Activated naive CD8-positive, alpha-beta T cell treated with anti-CD3 and anti-CD28 coated beads for 36 hours (primary cell): ENCODE data around the gene RAB24. TPM values are rescaled to one million over a fixed set of nuclear protein-coding genes. Genes with fewer than 3 reads are reported as not detected.
"Not testable (repeated sequence)": the region's sequence is repeated elsewhere in the genome, so short reads cannot be mapped to it uniquely, and the experiment has no call there.

ENCODE experiments used
- DNase-seq: peaks from one replicate; pipeline ENCODE4 v3.0.0; 2021
- H3K27ac Mint-ChIP-seq: one replicate; pipeline ENCODE4 v1.8.0; 2022; ENCODE audit warnings: mild to moderate bottlenecking, moderate library complexity, mixed read lengths
- H3K27me3 Mint-ChIP-seq: one replicate; pipeline ENCODE4 v1.8.0; 2022; ENCODE audit warnings: mild to moderate bottlenecking, mixed read lengths
- H3K36me3 Mint-ChIP-seq: one replicate; pipeline ENCODE4 v1.8.0; 2021; ENCODE audit warnings: mild to moderate bottlenecking, mixed read lengths
- H3K4me1 Mint-ChIP-seq: one replicate; pipeline ENCODE4 v1.8.0; 2021; ENCODE audit warnings: mixed read lengths
- H3K4me3 Mint-ChIP-seq: one replicate; pipeline ENCODE4 v1.8.0; 2022; ENCODE audit warnings: mild to moderate bottlenecking, moderate library complexity, mixed read lengths
- H3K9me3 Mint-ChIP-seq: one replicate; pipeline ENCODE4 v1.8.0; 2022; ENCODE audit warnings: mixed read lengths
- total RNA-seq, 2 experiments: library from RNA; stranded (reverse); gene quantifications; one replicate each; pipeline ENCODE4 v1.2.3, GENCODE V29; 2021

RAB24 gene
- 10 to 100 TPM; 26.8 to 29.9 TPM for total RNA-seq

DNA sequence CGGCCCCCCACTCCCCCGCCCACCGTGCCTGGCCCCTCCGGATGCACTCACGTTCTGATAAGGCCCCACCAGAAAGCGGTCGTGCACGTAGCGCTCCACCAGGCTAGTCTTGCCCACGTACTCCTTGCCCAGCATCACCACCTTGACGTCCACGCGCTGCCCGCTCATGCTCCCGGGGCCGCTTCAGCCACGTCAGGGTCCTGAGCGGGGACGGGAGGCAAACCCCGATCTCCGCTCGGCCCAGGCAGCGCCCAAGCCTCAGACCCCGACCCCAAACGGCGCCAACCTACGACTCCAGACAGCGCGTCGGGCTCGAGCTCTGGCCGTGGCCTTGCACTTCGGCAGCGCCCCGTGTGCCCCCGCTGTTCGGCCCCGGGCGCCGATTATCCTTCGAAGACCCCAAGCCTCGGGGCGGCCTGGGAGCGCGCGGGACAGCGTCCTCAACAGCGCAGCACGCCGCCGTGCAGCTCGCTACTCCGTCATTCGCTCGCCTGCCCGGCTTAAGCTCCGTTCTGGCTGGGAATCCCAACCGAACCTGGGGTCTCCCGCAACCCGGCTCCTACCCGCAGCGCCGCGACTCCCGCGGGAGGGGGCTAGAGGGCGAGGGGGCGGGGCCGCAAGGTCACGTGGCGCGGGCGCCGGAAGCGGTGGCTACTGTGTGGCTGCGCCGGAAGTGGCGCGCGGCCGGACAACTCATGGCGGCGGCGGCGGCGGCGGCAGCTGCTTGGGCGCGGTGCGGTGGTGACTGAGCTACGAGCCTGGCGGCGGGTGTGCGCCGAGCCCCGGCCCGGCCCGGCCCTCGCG, at the start of gene RAB24, which contains the start of gene PRELID1:
TSS of gene RAB24 (minus strand) at position 599 of the 804 bp plus-strand sequence. CDS start at position 168, 431 bp downstream.
TSS of gene PRELID1 (plus strand) at position 679 of the 804 bp plus-strand sequence. CDS start 187 bp downstream, outside the sequence.
- Mint-ChIP-seq H3K9me3 (no peaks in the 10 kb centered on the region), H3K36me3 (peaks cover 40% of the 10 kb centered on the region), H3K4me3 (peak within 1 kb of the TSS; percentile 93), H3K4me1 (peaks cover 63% of the 10 kb centered on the region), H3K27me3 (no peaks in the 10 kb centered on the region), H3K27ac (peak within 1 kb of the TSS; percentile 84)
- DNase-seq = peak; percentile 91

DNA sequence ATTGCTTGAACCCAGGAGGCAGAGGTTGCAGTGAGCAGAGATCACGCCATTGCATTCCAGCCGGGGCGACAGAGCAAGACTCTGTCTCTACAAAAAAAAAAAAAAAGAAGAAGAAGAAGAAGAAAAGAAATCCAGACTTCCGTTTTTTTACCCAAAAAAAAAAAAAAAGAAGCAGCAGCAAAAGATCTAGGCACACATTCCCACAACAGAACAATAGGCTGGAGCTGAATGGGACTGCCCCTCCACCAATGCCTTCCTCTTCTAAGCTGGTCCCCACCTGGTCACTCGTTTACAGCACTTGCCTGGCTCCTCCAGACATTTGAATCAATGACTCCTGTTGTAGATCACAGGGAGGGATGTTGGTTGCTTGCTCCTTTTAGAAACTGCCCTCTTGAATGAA, 49.6 kb upstream of the RAB24 start:
- H3K4me3 Mint-ChIP-seq = no peak overlapping the region
- peaks cover 10% of the 10 kb centered on the region for H3K9me3 Mint-ChIP-seq
- no peak overlapping the region for H3K27ac Mint-ChIP-seq
- peaks cover 14% of the 10 kb centered on the region for H3K36me3 Mint-ChIP-seq
- no peak for DNase-seq
- H3K4me1 Mint-ChIP-seq = peaks cover 47% of the 10 kb centered on the region
- H3K27me3 Mint-ChIP-seq = no peaks in the 10 kb centered on the region

DNA sequence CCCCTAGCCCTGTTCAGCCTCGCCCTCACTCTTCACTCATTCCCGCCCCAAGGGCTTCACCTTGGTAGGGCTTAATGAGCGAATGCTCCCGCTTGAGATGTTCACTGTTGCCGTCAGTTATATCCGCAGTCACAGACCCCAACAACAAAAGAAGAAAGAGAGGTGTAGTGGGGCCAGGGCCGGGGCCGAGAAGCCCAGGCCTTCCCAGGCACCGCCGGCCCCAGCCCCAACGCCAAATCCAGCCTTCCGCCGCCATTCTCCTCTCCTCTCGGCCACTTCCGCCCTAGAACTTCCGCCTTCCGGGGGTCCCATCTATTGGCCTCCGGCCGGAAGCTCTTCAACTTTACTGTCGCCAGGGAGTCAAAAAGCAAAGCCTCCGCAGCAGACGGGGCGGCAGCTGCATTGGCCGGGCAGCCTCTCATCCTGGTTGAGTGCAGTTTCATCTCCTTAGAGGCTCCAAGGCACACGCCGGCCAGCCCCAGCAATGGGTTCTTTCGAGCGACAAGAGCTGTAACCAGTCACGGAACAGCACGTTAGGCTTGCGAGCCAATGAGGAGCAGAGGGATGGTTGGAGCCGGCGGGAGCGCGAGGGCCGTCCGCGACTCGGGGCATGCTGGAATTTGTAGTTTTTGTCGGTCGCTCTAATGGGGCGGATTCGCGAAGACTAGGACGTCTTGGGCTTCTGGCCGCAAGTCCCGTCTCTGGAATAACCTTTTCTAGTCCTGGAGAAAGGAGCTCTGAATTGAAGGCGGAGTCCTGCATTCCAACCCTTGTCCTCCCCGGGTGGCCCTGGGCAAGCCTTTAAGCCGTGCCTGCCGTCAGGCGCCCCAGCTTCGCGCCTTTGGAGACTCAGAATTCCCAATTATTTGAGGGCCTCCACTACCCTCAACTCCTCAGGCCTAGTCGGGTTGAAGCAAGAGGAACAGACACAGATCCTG, 48.1 kb upstream of the RAB24 start, which contains the start of gene LMAN2:
TSS of gene LMAN2 (minus strand) at position 277 of the 938 bp plus-strand sequence. CDS start at position 256, 21 bp downstream.
- peaks cover 10% of the 10 kb centered on the region for H3K9me3 Mint-ChIP-seq
- peak within 1 kb of the TSS; percentile 100 for H3K27ac Mint-ChIP-seq
- peaks cover 14% of the 10 kb centered on the region for H3K36me3 Mint-ChIP-seq
- peak; percentile 93 for DNase-seq
- H3K4me1 Mint-ChIP-seq = peaks cover 48% of the 10 kb centered on the region
- H3K4me3 Mint-ChIP-seq = peak within 1 kb of the TSS; percentile 97
- H3K27me3 Mint-ChIP-seq = no peaks in the 10 kb centered on the region

DNA sequence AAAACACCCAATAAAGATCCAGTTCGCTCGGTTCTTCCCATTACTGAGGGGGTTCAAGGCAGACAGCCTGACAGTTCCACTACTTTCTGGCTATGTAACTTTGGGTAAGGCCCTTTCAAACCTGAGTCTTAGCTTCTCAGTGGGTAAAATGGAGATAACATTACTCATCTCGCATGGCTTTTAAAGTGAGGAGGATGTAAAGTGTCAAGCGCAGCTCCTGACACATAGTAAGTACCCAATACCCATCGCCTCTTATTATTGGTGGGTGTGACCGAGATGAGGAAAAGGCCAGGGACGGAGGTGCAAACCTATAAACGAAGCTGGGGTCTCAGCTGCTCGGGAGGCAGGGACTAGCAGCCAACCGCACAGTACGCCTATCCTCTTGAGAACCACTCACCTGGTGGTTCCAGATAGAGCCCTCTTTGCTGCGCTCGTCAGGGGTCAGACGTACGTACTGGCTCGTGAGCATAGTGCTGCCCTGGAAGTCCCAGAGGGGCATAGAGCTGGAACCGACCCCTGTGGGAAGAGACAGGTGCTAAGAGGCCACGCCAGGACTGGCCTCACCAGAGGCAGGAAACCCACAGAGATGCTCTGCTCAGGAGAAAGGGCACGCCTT, 47.4 kb upstream of the RAB24 start:
- Mint-ChIP-seq H3K4me3 (peak overlapping the region; percentile 97), H3K27ac (peak overlapping the region; percentile 100), H3K27me3 (no peaks in the 10 kb centered on the region), H3K36me3 (peaks cover 13% of the 10 kb centered on the region), H3K9me3 (peaks cover 10% of the 10 kb centered on the region), H3K4me1 (peaks cover 41% of the 10 kb centered on the region)
- no peak for DNase-seq

DNA sequence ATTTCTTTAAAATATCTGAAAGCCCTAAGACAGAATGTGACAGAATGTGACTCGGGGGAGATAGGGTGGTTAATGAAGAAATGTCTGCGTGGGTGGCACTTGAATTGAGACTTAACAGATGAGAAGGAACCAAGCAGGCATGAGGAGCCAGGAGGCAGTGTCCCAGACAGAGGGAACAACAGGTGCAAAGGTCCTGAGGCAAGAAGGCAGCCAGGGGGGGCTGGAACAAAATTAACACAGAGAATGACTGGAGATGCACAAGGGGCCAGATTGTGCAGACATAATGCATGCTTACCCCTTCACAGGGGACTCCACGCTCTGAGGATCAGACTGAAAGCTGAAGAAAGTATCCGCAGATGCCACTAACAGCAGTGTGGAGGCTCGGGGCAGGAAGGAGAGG, 46.2 kb upstream of the RAB24 start:
- Mint-ChIP-seq H3K4me1 (peaks cover 33% of the 10 kb centered on the region), H3K36me3 (peaks cover 5% of the 10 kb centered on the region), H3K27ac (peak overlapping the region; percentile 73)

DNA sequence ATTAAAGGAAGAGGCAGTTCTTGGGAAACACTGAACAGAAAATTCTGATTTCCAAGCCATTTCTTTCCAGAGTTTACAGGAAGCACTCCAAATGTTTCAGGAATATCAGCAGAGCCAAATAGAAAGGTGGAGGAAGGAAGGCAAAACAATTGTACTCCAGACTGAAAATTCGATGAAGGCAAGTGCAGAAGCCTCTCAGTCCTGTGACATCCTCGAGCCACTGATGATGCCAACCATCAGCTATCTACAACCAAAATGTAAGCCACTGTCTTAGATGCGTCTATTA, 45.8 kb upstream of the RAB24 start:
- H3K27ac Mint-ChIP-seq = peak overlapping the region; percentile 11
- H3K36me3 Mint-ChIP-seq = peaks cover 5% of the 10 kb centered on the region
- no peaks in the 10 kb centered on the region for H3K27me3 Mint-ChIP-seq
- H3K9me3 Mint-ChIP-seq = no peaks in the 10 kb centered on the region
- peak overlapping the region; percentile 97 for H3K4me3 Mint-ChIP-seq
- no peak for DNase-seq
- peaks cover 31% of the 10 kb centered on the region for H3K4me1 Mint-ChIP-seq

More for the DNA sequence above, 46.2 kb upstream of the RAB24 start:
- DNase-seq = no peak
- Mint-ChIP-seq H3K9me3 (peaks cover 3% of the 10 kb centered on the region), H3K27me3 (no peaks in the 10 kb centered on the region), H3K4me3 (peak overlapping the region; percentile 97)

DNA sequence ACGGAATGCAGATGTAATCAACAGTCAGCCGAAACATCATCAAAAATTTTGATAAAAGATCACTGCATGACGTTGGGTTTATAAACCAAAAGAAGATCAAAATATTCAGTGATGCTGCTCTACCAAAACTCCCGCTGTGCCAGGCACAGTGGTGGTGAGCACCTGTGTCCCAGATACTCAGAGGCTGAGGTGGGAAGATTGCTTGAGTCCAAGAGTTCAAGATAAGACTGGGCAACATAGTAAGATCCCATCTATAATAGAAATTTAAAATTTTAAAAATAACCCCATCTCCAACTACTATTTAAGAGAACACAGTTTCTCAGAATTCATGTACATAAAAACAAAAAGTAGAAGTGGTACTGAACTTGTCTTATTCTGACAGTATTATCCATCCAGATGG, 44.2 kb upstream of the RAB24 start:
- H3K36me3 Mint-ChIP-seq = peaks cover 10% of the 10 kb centered on the region
- no peaks in the 10 kb centered on the region for H3K9me3 Mint-ChIP-seq
- H3K4me1 Mint-ChIP-seq = peaks cover 36% of the 10 kb centered on the region
- H3K4me3 Mint-ChIP-seq = no peak overlapping the region
- H3K27me3 Mint-ChIP-seq = no peaks in the 10 kb centered on the region
- H3K27ac Mint-ChIP-seq = no peak overlapping the region
- no peak for DNase-seq

DNA sequence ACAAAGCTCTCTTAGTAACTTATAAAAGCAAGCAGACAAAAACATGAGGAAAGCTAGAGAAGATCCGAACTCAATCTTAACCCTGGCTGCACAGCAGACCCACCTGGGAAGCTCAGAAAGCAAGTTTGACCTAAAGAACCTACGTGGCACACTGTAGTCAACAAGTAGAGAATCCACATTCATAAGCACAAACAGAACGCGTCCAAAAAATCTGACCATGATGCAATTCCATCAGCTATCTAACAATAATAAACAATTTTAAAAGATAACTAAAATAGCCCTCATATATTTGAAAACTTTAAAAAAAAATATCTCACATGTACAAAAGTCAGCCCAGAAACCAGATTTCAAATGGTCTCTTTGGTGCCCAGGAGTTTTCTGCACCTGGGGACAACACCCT, 43.3 kb upstream of the RAB24 start:
- Mint-ChIP-seq H3K9me3 (no peaks in the 10 kb centered on the region), H3K36me3 (peaks cover 11% of the 10 kb centered on the region), H3K27me3 (no peaks in the 10 kb centered on the region), H3K4me3 (no peak overlapping the region), H3K27ac (peak overlapping the region; percentile 61), H3K4me1 (peaks cover 32% of the 10 kb centered on the region)
- no peak for DNase-seq

DNA sequence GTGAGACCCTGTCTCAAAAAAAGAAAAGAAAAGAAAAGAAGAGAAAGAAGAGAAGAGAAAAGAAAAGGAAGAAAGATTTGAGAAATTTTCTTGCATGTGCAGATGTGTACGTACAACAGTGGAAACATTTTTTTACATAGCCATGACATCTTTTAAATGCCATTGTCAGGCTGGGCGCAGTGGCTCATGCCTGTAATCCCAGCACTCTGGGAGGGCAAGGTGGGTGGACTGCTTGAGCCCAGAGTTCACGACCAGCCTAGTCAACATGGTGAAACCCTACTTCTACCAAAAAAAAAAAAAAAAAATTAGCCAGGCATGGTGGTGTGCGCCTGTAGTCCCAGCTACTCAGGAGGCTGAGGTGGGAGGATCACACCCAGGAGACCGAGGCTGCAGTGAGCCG, 41.4 kb upstream of the RAB24 start:
- H3K36me3 Mint-ChIP-seq = peaks cover 22% of the 10 kb centered on the region
- no peak overlapping the region for H3K27ac Mint-ChIP-seq
- peaks cover 26% of the 10 kb centered on the region for H3K4me1 Mint-ChIP-seq
- no peaks in the 10 kb centered on the region for H3K27me3 Mint-ChIP-seq
- no peaks in the 10 kb centered on the region for H3K9me3 Mint-ChIP-seq
- no peak overlapping the region for H3K4me3 Mint-ChIP-seq
- no peak for DNase-seq

DNA sequence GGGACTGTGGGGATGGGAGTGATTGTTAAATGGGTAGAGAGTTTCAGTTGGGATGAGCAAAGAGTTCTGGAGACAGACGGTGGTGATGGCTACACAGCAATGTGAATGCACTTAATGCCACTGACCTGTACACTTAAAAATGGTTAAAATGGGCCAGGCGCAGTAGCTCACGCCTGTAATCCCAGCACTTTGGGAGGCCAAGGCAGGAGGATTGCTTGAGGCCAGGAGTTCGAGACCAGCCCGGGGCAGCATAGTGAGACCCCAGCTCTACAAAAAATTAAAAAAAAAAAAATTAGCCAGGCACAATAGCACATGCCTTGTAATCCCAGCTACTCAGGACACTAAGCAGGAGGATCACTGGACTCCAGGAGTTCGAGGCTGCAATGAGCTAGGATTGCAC, 40.3 kb upstream of the RAB24 start:
- Mint-ChIP-seq H3K36me3 (peaks cover 25% of the 10 kb centered on the region), H3K9me3 (no peaks in the 10 kb centered on the region), H3K27me3 (no peaks in the 10 kb centered on the region), H3K27ac (no peak overlapping the region), H3K4me1 (peaks cover 19% of the 10 kb centered on the region), H3K4me3 (no peak overlapping the region)
- no peak for DNase-seq

DNA sequence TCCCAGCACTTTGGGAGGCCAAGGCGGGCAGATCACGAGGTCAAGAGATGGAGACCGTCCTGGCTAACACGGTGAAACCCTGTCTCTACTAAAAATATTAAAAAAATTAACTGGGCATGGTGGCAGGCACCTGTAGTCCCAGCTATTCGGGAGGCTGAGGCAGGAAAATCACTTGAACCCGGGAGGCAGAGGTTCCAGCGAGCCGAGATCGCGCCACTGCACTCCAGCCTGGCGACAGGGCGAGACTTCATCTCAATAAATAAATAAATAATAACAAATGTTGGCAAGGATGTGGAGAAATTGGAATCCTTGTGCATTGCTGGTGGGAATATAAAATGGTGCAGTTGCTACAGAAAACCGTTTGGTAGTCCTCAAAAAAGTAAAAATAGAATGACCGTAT, 39.5 kb upstream of the RAB24 start:
- Mint-ChIP-seq H3K4me1 (peaks cover 19% of the 10 kb centered on the region), H3K36me3 (peaks cover 25% of the 10 kb centered on the region)
- not testable (repeated sequence) for DNase-seq, H3K9me3 Mint-ChIP-seq, H3K27ac Mint-ChIP-seq, H3K4me3 Mint-ChIP-seq, H3K27me3 Mint-ChIP-seq

DNA sequence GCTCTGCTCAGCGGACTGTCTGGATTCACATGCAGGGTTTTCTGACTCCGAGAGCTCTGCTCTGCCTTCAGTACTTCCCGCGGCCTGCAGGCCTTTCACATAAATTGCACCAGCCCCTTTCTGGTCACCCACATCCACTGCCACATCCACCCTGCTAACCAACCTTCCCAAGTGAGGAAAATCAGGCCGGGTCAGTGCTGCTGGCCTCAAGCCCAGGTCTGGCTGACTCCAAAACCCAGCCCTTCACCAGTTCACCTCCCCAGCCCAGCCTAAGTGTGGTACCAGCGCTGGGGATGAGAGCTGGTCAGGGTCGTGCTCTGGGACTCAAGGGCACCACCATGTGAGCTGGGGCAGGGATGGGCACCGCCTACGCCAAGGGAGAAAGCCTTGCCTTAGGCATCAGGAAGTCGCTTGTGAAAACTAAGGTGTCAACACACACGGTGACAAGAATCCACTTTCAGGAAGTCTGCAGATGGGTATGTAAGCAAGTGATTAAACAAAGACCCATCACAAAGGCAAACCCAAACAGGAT, 35.7 kb upstream of the RAB24 start:
- H3K4me1 Mint-ChIP-seq = peaks cover 9% of the 10 kb centered on the region
- H3K4me3 Mint-ChIP-seq = no peak overlapping the region
- no peaks in the 10 kb centered on the region for H3K27me3 Mint-ChIP-seq
- no peak overlapping the region for H3K27ac Mint-ChIP-seq
- H3K9me3 Mint-ChIP-seq = no peaks in the 10 kb centered on the region
- peaks cover 34% of the 10 kb centered on the region for H3K36me3 Mint-ChIP-seq
- no peak for DNase-seq

DNA sequence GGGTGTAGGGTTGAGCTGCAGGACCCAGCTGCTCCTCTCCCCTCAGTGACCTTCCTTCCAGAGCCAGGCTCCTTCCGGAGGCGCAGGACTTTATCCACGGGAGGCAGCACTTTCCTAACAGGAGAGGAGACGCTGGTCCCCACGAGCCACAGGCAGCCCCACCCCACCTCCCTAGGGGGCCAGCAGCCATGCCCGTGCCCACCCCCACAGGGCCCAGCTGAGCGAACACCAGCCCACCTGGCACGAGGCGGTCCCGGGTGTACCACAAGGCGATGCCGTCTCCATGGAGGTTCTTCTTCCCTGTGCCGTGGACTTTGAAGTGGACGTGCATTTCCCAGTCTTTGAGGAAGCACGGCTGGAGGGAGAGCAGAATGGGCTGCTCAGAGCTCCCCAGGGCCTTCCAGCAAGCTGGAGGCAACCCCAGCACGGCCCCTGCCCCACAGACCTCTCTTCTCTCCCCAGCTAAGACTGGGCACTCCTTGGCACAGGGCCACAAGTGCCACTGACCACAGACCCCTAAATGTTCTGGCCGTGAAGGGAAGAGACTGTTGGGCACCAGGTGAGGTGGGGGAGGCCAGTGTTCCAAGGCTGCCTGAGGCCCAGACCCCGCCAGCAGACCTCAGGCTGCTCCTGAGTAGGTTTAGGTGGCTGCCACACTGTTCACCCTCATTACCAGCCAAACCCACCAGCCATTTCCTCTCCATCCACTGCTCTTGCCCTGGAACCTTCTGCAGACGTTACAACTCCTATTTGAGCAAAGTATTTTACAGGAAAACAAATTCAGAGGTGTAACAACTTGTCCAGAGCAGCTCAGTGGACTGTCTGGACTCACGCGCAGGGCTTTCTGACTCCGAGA, 35.0 kb upstream of the RAB24 start:
- Mint-ChIP-seq H3K36me3 (peaks cover 38% of the 10 kb centered on the region), H3K27ac (no peak overlapping the region), H3K4me1 (peaks cover 6% of the 10 kb centered on the region), H3K9me3 (no peaks in the 10 kb centered on the region), H3K27me3 (no peaks in the 10 kb centered on the region), H3K4me3 (no peak overlapping the region)
- no peak for DNase-seq
